Endometrial microvascular endothelial cells (primary cell): Measurements from ENCODE around the gene RPUSD3. TPM values are rescaled to one million over a fixed set of nuclear protein-coding genes. Genes with fewer than 3 reads are reported as not detected.
"Not testable (repeated sequence)": the region's sequence is repeated elsewhere in the genome, so short reads cannot be mapped to it uniquely, and the experiment has no call there.

Experiments
- in situ Hi-C: cut with HindIII; loops from 2 replicates; pipeline ENCODE4 v1.10.0; 2017; ENCODE audit warnings: low sequenced_read_pairs, low pct_unique_long_range_greater_than_20kb; ENCODE audit errors: inconsistent ontology term
- total RNA-seq: library from RNA; depleted of rRNA; stranded (reverse); fragments of >200 nt; gene quantifications from one replicate; pipeline ENCODE4 v1.2.3, GENCODE V29; 2015; ENCODE audit errors: inconsistent ontology term

Gene RPUSD3
- total RNA-seq, result 53.1 TPM

DNA sequence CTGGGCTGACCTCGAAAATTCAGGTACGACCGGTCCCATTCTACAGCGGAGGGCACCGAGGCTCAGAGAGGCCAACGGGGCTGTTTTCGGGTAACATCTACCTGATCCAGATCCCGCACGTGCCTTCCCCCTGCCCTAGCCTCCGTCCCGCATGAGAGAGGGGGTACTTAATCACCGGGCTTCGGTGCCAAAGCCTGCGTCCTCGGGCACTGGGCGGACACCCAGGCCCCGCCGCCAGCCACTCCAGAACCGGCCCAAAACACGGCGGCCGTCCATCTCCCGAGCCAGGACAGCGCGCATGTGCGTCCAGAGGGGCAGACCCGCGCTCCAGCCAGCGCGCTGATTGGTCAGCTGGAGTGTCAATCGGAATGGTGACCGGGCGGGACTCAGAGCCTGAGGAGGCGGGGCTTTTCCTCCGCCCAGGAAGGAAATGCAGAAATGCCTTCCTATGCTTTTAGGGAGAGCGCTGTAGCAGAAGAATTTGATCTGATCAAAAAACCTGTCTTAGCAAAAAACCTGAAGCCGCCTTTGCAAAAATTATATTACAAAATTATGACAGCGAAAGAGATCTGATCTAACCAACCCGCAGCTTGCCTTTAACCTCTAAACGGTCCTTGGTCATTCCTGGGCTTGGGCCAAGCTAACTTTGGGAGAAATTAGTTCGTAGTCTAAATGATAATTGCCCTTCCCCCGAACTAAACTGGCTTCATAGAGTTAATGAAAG, at the start of gene RPUSD3:
Gene RPUSD3, minus strand, starts transcription at position 294 of the 724 bp plus-strand sequence. Its CDS starts 18 bp downstream, at position 276.
- in situ Hi-C loops, result no loop called here

DNA sequence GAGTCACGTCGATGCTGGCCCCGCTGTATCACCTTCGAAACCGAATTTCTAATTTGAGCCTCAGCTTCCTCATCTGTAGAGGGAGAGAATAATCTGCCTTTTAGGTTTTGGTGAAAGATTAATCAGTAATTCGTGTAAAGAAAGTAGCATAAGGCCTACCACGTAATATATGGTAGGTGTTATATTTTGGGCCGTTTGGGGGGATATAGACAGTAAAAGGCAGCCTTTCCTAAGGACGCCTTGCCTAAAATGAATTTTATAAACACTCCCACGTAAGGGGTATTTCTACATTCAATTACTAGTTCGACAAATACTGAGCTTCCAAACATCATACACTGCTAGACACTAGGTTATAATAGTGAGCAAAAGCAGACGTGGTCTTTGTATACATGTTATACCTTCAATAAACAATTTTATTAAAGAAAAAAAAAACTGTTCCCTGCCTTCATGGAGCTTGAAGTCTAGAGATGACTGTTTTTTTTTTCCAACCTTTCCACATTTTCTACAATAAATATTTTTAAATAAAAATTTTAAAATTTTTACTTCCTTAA, 47.3 kb upstream of the RPUSD3 start:
- in situ Hi-C loops, result no loop called here

DNA sequence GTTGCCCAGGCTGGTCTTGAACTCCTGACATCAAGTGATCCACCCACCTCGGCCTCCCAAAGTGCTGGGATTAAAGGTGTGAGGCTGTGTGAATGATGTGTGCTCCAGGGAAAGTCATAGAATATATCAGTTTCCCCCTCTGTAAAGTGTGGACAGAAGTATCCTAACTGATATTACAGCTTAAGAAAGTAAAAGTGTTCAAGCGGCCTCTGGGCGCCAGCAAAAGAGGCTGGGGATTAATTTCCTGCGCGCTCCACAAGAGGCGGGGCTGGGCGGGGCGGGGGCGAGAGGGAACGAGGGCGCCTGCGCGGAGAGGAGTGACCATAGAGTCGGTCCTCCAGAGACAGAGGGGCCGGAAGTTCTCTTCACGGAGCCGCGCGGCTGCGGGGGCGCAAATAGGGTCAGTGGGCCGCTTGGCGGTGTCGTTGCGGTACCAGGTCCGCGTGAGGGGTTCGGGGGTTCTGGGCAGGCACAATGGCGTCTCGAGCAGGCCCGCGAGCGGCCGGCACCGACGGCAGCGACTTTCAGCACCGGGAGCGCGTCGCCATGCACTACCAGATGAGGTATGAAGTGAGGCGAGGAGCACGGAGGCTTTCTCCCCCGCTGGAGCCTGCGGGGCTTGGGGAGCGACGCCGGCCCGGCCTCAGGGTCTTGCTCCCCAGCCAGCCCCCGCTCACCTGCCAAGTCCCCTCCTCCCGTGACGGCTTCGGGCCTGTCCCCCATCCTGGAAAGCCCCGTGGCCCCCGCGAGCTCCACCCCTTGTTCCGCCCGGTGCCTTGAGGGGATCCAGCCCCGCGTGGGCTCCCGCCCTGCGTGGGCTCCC, 46.7 kb upstream of the RPUSD3 start, which contains the start of gene JAGN1:
Gene JAGN1, plus strand, starts transcription at position 362 of the 823 bp plus-strand sequence. Its CDS starts 113 bp downstream, at position 475.
- in situ Hi-C loops, result no loop called here

DNA sequence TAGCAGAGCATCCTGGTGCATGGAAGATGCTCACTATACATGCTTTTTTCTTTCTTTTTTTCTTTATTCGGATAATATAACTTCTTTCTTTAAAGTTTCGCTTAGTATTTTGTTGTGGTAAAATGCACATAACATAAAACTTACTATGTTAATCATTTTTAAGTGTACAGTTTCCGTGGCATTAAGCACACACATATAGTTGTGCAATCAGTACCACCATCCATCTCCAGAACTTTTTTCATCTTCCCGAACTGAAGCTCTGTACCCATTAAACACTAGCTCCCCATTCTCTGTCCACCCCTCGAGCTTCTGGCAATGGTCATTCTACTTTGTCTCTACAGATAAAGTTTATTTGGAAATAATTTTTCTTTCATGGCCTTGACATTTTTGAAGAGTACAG, 45.6 kb upstream of the RPUSD3 start:
- in situ Hi-C loops, result no loop called here

- in situ Hi-C loops, result no loop called here
Measured at GRCh38 chr3:9888540-9888939, 44.7 kb upstream of the RPUSD3 start.

DNA sequence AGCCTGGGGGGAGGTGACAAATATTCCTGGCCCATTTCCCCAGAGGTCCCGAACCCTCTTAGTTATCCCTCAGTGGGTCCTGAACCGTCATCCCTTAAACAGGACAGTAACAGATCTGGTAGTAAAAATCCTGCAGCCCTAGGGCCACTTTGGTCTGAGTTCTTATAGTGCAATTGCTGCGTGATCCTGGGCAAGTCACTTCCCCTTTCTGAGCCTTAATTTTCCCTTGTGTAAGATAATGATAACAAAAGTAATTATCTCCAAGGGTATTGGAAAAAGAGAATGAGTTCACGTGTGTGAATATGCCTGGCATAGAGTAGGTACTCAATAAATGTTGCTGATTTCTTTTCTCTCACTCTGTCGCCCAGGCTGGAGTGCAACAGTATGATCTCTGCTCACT, 43.7 kb upstream of the RPUSD3 start:
- in situ Hi-C loops, result no loop called here

- in situ Hi-C loops, result no loop called here
Measured at GRCh38 chr3:9886328-9886727, 42.5 kb upstream of the RPUSD3 start.

- in situ Hi-C loops, result no loop called here
Measured at GRCh38 chr3:9884555-9885165, 40.9 kb upstream of the RPUSD3 start.

GRCh38 chr3:9883706-9884554, 40.1 kb upstream of the RPUSD3 start:
- in situ Hi-C loops, result no loop called here

DNA sequence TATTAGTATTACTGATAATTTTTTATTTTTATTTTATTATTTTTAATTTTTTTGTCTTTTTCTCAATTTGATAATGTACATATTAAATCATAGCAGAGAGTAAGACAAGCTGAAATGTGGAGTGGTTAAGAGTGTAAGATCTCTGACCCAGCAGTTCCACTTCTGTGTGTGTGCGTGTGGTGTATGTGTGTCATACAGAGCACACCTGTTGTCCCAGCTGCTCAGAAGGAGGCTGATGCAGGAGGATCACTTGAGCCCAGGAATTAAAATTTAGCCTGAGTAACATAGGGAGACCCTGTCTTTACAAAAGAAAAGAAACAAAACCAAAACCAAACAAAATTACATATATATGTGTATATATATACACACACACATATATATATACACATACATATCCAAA, 37.6 kb upstream of the RPUSD3 start:
- in situ Hi-C loops, result no loop called here

DNA sequence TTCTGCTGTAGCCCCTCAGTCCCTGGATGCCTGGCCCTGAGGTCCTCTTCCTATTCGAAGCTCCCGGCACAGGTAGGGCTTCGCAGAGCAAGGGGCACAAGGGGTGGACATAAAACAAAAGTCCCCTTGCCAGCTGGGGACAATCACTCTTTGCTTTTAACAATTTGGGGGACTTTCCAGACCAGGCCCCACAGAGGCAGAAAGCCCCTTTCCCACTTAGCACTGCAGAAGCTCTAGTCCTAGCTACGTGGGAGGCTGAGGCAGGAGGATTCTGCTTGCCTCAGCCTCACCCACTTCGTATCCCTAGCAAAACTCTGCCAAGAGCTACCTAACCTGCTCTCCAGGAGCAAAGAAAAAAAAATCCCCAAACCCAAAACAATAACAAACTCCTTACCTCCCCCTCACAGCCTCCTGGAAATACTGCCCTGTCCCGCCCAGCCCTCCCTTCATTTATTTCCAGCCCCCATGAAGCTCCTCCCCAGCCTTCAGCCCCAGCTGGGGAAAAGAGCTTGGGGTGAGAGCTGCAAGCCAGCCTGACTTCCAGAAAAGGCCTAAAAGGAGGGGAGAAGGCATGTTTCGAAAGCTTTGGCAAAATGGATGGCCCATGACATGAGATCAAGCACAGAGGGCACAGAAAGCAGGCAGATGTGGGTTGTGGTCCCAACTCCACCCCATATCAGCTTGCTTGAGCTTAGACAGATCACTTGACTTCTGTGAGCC, 36.2 kb upstream of the RPUSD3 start, which contains the start of gene CIDEC:
Gene CIDEC, minus strand, starts transcription at position 424 of the 720 bp plus-strand sequence. CDS start 1,767 bp downstream, outside the sequence.
- in situ Hi-C loops, result no loop called here

- in situ Hi-C loops, result no loop called here
Measured at GRCh38 chr3:9878700-9879099, 34.9 kb upstream of the RPUSD3 start.

DNA sequence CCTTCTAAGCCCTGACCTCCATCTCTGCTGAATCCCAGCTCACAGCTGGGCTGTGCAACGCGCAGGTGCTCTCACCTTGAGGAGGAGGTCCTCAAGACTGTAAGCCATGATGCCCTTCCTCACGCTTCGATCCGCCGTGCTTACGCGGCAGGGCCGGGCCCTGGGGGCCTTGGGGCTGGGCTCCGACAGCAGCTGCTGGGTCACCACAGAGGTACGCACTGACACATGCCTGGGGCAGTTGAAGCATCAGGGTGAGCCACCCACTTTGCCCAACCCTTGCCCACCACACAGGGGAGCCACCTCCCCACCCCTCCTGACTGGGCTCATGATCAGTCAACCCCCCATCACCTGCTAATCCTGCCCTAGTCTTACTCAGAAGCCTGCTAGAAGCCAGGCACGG, 33.2 kb upstream of the RPUSD3 start:
- in situ Hi-C loops, result no loop called here

DNA sequence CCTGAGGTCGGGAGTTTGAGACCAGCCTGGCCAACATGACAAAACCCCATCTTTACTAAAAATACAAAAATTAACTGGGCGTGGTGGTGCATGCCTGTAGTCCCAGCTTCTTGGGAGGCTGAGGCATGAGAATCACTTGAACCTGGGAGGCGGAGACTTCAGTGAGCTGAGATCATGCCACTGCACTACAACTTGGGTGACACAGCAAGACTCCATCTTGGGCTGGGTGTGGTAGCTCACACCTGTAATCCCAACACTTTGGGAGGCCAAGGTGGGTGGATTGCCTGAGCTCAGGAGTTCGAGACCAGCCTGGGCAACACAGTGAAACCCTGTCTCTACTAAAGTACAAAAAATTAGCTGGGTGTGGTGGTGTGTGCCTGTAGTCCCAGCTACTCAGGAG, 32.4 kb upstream of the RPUSD3 start:
- in situ Hi-C loops, result not testable (repeated sequence)

GRCh38 chr3:9875448-9875847, 31.6 kb upstream of the RPUSD3 start:
- in situ Hi-C loops, result no loop called here

- in situ Hi-C loops, result not testable (repeated sequence)
Measured at GRCh38 chr3:9872067-9872466, 28.3 kb upstream of the RPUSD3 start.

- in situ Hi-C loops, result no loop called here
Measured at GRCh38 chr3:9870978-9871377, 27.2 kb upstream of the RPUSD3 start.

DNA sequence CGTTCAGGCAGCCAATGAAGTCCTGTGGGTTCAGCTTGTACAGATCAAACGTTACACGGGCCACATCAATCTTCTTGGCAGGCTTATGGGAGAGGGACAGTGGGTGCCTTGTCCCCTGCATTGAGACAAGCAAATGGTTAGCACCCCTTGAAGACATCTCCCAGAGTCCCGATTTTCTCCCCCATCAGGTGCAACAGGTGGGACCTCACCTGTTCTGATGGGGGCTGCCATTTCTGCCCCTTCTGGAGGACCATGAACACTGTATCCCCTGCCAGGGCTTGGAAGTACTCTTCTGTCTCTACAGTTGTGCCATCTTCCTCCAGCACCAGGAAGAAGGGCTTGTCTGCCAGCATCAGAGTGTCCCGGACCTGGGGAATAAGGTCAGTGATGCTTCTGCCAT, 26.1 kb upstream of the RPUSD3 start:
- in situ Hi-C loops, result no loop called here
